Epithelial cell of prostate (primary cell): ENCODE results near the gene ARPIN.
A peak's percentile ranks its signal among the peaks of the same experiment; 100 is the strongest.

ENCODE experiments used
- DNase-seq: peaks from one replicate; pipeline ENCODE4 v3.0.0-alpha.2; 2011; ENCODE audit warnings: low read depth, low spot score
- H3K27ac ChIP-seq: fragments of 450-650 bp; 2 replicates; pipeline ENCODE4 v1.5.1; 2017; ENCODE audit warnings: mild to moderate bottlenecking

Gene ARPIN

DNA sequence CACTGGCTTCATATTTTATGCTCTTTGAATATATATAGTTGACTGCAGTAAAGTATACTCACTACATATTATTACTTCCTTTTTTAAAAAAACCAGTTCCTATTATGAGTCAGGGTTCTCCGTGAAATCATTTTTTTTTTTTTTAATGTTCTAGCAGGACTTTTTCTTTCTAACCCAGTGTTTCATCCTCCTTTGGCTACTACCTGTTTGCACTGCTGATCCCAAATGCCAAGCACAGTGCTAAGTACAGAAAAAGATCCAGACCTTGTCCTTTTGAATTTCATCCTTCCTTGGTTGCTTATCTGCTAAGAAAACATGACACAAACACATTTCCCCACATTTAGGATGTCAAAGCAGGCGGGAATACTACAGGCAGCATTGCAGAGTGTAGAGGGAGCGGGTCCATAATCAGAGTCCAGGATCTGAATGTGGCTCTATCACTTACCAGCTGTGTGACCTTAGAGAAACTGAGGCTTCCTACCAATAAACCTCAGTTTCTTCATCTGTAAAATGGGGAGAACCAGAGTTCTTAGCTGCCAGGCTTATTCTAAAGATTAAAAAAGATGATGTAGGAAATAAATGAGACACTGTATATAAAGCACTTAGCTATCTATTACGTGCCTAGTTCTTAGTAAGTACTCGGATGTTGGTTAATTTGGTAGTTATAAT is 60.9 kb downstream of the ARPIN start:
- no peak for DNase-seq
- peak overlapping the region; percentile 97 for H3K27ac ChIP-seq

DNA sequence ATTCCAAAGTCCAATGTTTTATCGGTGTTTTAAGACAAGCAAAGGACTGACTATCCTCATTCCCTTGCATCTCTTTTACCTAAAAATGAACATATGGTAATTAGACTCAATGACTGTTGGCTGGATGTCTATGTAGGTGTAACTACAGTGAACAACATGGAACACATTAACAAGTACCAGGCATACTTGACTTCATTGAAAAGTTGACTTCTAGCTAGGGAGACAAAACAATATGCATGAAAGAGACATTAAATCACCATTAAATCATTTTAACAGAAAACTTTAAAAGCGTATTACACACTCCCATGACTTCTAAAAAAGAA is 63.8 kb downstream of the ARPIN start:
- DNase-seq = no peak
- H3K27ac ChIP-seq = peak overlapping the region; percentile 97

DNA sequence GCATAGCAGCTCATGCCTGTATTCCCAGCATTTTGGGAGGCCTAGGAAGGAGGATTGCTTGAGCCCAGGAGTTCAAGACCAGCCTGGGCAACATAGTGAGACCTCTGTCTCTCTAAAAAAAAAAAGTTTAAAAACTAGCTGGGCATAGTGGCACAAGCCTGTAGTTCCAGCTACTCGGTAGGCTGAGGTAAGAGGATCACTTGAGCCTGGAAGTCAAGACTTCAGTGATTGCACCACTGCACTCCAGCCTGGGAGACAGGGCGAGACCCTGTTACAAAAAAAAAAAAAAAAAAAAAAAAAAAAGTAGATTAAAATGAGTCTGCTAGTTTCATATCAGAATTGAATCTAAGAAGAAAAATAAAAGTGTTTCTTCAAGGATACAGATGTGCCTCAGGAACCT is 65.7 kb downstream of the ARPIN start:
- peak overlapping the region; percentile 97 for H3K27ac ChIP-seq
- no peak for DNase-seq

- H3K27ac ChIP-seq = peak overlapping the region; percentile 97
- DNase-seq = no peak
Measured at GRCh38 chr15:89845305-89845893, 67.4 kb downstream of the ARPIN start.
